Measurements from ENCODE around the gene COL4A1. TPM values are rescaled to one million over a fixed set of nuclear protein-coding genes. Genes with fewer than 3 reads are reported as not detected.

Gene COL4A1
- total and polyA plus RNA-seq, 4 donors = 73.3 to 910 (median 472) TPM

- H3K4me1 ChIP-seq (ENCODE audit: control insufficient read depth in 1 of 2, insufficient read depth in 2 of 2, low read length in 2 of 2) = no peaks in the 10 kb centered on the region
- peaks cover 20 to 24% of the 10 kb centered on the region in 2 donors for H3K36me3 ChIP-seq (ENCODE audit: control insufficient read depth in 1 of 2, insufficient read depth in 2 of 2, low read length in 1 of 2)
- no peaks in the 10 kb centered on the region for H3K27me3 ChIP-seq (ENCODE audit: control insufficient read depth in 1 of 2, insufficient read depth in 2 of 2, low read length in 1 of 2)
- no peak for ATAC-seq (ENCODE audit: low FRiP score)
- 70 to 72% methylated on average over 20 of the region's 20 CpGs for WGBS, 2 donors
- no peak overlapping the region for H3K4me3 ChIP-seq (ENCODE audit: low read length in 2 of 2)
- intact Hi-C loops (cut with DNase I) = no loop called here
- peak overlapping the region in 1 of 2 donors; percentile 4 for H3K27ac ChIP-seq (ENCODE audit: low read depth in 1 of 2, low read length in 2 of 2)
- no peak for DNase-seq
- H3K9me3 ChIP-seq (ENCODE audit: control insufficient read depth, low read length) = peaks cover 3% of the 10 kb centered on the region
Observed at GRCh38 chr13:110170020-110170790, 136.8 kb downstream of the COL4A1 start.

GRCh38 chr13:110168999-110169933, 137.7 kb downstream of the COL4A1 start:
- WGBS, 2 donors = 20 to 31% methylated on average over 4 of the region's 4 CpGs
- Histone ChIP-seq H3K27ac (ENCODE audit: low read depth in 1 of 2, low read length in 2 of 2) (peak overlapping the region; percentile 48 to 85), H3K4me3 (ENCODE audit: low read length in 2 of 2) (no peak overlapping the region), H3K4me1 (ENCODE audit: control insufficient read depth in 1 of 2, insufficient read depth in 2 of 2, low read length in 2 of 2) (no peaks in the 10 kb centered on the region), H3K9me3 (ENCODE audit: control insufficient read depth, low read length) (peaks cover 3% of the 10 kb centered on the region), H3K27me3 (ENCODE audit: control insufficient read depth in 1 of 2, insufficient read depth in 2 of 2, low read length in 1 of 2) (no peaks in the 10 kb centered on the region), H3K36me3 (ENCODE audit: control insufficient read depth in 1 of 2, insufficient read depth in 2 of 2, low read length in 1 of 2) (peaks cover 12 to 20% of the 10 kb centered on the region in 2 donors)
- ATAC-seq (ENCODE audit: low FRiP score) (no peak), DNase-seq (no peak)
- intact Hi-C loops (cut with DNase I) = no loop called here

- WGBS, 2 donors = 67 to 73% methylated on average over 4 of the region's 4 CpGs
- Histone ChIP-seq H3K4me1 (ENCODE audit: control insufficient read depth in 1 of 2, insufficient read depth in 2 of 2, low read length in 2 of 2) (no peaks in the 10 kb centered on the region), H3K4me3 (ENCODE audit: low read length in 2 of 2) (no peak overlapping the region), H3K36me3 (ENCODE audit: control insufficient read depth in 1 of 2, insufficient read depth in 2 of 2, low read length in 1 of 2) (peaks cover 13 to 16% of the 10 kb centered on the region in 2 donors), H3K9me3 (ENCODE audit: control insufficient read depth, low read length) (no peaks in the 10 kb centered on the region), H3K27me3 (ENCODE audit: control insufficient read depth in 1 of 2, insufficient read depth in 2 of 2, low read length in 1 of 2) (no peaks in the 10 kb centered on the region), H3K27ac (ENCODE audit: low read depth in 1 of 2, low read length in 2 of 2) (no peak overlapping the region)
- ATAC-seq (ENCODE audit: low FRiP score) = no peak
- intact Hi-C loops (cut with DNase I) = no loop called here
- no peak for DNase-seq
Observed at GRCh38 chr13:110166598-110166997, 140.4 kb downstream of the COL4A1 start.

- DNase-seq = no peak
- Histone ChIP-seq H3K27ac (ENCODE audit: low read depth in 1 of 2, low read length in 2 of 2) (no peak overlapping the region), H3K27me3 (ENCODE audit: control insufficient read depth in 1 of 2, insufficient read depth in 2 of 2, low read length in 1 of 2) (no peaks in the 10 kb centered on the region), H3K9me3 (ENCODE audit: control insufficient read depth, low read length) (no peaks in the 10 kb centered on the region), H3K4me1 (ENCODE audit: control insufficient read depth in 1 of 2, insufficient read depth in 2 of 2, low read length in 2 of 2) (no peaks in the 10 kb centered on the region), H3K4me3 (ENCODE audit: low read length in 2 of 2) (no peak overlapping the region), H3K36me3 (ENCODE audit: control insufficient read depth in 1 of 2, insufficient read depth in 2 of 2, low read length in 1 of 2) (peaks cover 14 to 18% of the 10 kb centered on the region in 2 donors)
- WGBS, 2 donors = 85 to 88% methylated on average over 8 of the region's 8 CpGs
- no peak for ATAC-seq (ENCODE audit: low FRiP score)
- intact Hi-C loops (cut with DNase I) = no loop called here
Observed at GRCh38 chr13:110164706-110165105, 142.3 kb downstream of the COL4A1 start.

GRCh38 chr13:110162866-110163658, 143.9 kb downstream of the COL4A1 start:
- DNase-seq (no peak), ATAC-seq (ENCODE audit: low FRiP score) (no peak)
- WGBS, 2 donors = 70 to 75% methylated on average over 11 of the region's 11 CpGs
- Histone ChIP-seq H3K36me3 (ENCODE audit: control insufficient read depth in 1 of 2, insufficient read depth in 2 of 2, low read length in 1 of 2) (peaks cover 18 to 19% of the 10 kb centered on the region in 2 donors), H3K4me3 (ENCODE audit: low read length in 2 of 2) (no peak overlapping the region), H3K27me3 (ENCODE audit: control insufficient read depth in 1 of 2, insufficient read depth in 2 of 2, low read length in 1 of 2) (no peaks in the 10 kb centered on the region), H3K27ac (ENCODE audit: low read depth in 1 of 2, low read length in 2 of 2) (peak overlapping the region in 1 of 2 donors; percentile 34), H3K4me1 (ENCODE audit: control insufficient read depth in 1 of 2, insufficient read depth in 2 of 2, low read length in 2 of 2) (no peaks in the 10 kb centered on the region), H3K9me3 (ENCODE audit: control insufficient read depth, low read length) (no peaks in the 10 kb centered on the region)
- intact Hi-C loops (cut with DNase I) = no loop called here

GRCh38 chr13:110162053-110162452, 144.9 kb downstream of the COL4A1 start:
- no peaks in the 10 kb centered on the region for H3K9me3 ChIP-seq (ENCODE audit: control insufficient read depth, low read length)
- H3K36me3 ChIP-seq (ENCODE audit: control insufficient read depth in 1 of 2, insufficient read depth in 2 of 2, low read length in 1 of 2) = peaks cover 18 to 19% of the 10 kb centered on the region in 2 donors
- no peaks in the 10 kb centered on the region for H3K27me3 ChIP-seq (ENCODE audit: control insufficient read depth in 1 of 2, insufficient read depth in 2 of 2, low read length in 1 of 2)
- no peak for ATAC-seq (ENCODE audit: low FRiP score)
- WGBS, 2 donors = 91 to 95% methylated on average over 11 of the region's 11 CpGs
- intact Hi-C loops (cut with DNase I) = no loop called here
- H3K4me3 ChIP-seq (ENCODE audit: low read length in 2 of 2) = no peak overlapping the region
- no peak for DNase-seq
- H3K27ac ChIP-seq (ENCODE audit: low read depth in 1 of 2, low read length in 2 of 2) = no peak overlapping the region
- H3K4me1 ChIP-seq (ENCODE audit: control insufficient read depth in 1 of 2, insufficient read depth in 2 of 2, low read length in 2 of 2) = no peaks in the 10 kb centered on the region

- Histone ChIP-seq H3K27me3 (ENCODE audit: control insufficient read depth in 1 of 2, insufficient read depth in 2 of 2, low read length in 1 of 2) (no peaks in the 10 kb centered on the region), H3K4me3 (ENCODE audit: low read length in 2 of 2) (no peak overlapping the region), H3K27ac (ENCODE audit: low read depth in 1 of 2, low read length in 2 of 2) (no peak overlapping the region), H3K36me3 (ENCODE audit: control insufficient read depth in 1 of 2, insufficient read depth in 2 of 2, low read length in 1 of 2) (peaks cover 18 to 19% of the 10 kb centered on the region in 2 donors), H3K4me1 (ENCODE audit: control insufficient read depth in 1 of 2, insufficient read depth in 2 of 2, low read length in 2 of 2) (no peaks in the 10 kb centered on the region), H3K9me3 (ENCODE audit: control insufficient read depth, low read length) (no peaks in the 10 kb centered on the region)
- intact Hi-C loops (cut with DNase I) = no loop called here
- DNase-seq (peak in 1 of 2 donors; percentile 68), ATAC-seq (ENCODE audit: low FRiP score) (no peak)
- 81 to 85% methylated on average over 10 of the region's 10 CpGs for WGBS, 2 donors
Observed at GRCh38 chr13:110161112-110161882, 145.7 kb downstream of the COL4A1 start.

- H3K4me1 ChIP-seq (ENCODE audit: control insufficient read depth in 1 of 2, insufficient read depth in 2 of 2, low read length in 2 of 2) = no peaks in the 10 kb centered on the region
- H3K9me3 ChIP-seq (ENCODE audit: control insufficient read depth, low read length) = no peaks in the 10 kb centered on the region
- peaks cover 15 to 17% of the 10 kb centered on the region in 2 donors for H3K36me3 ChIP-seq (ENCODE audit: control insufficient read depth in 1 of 2, insufficient read depth in 2 of 2, low read length in 1 of 2)
- no peak overlapping the region for H3K4me3 ChIP-seq (ENCODE audit: low read length in 2 of 2)
- no peak for ATAC-seq (ENCODE audit: low FRiP score)
- no peak for DNase-seq
- 0 to 10% methylated on average over 2 of the region's 2 CpGs for WGBS, 2 donors
- intact Hi-C loops (cut with DNase I) = no loop called here
- H3K27me3 ChIP-seq (ENCODE audit: control insufficient read depth in 1 of 2, insufficient read depth in 2 of 2, low read length in 1 of 2) = no peaks in the 10 kb centered on the region
- peak overlapping the region in 1 of 2 donors; percentile 41 for H3K27ac ChIP-seq (ENCODE audit: low read depth in 1 of 2, low read length in 2 of 2)
Observed at GRCh38 chr13:110158226-110158625, 148.7 kb downstream of the COL4A1 start.

Data from aorta (tissue), 5 donors.